ENCODE measurements around the gene ZNF652. TPM values are rescaled to one million over a fixed set of nuclear protein-coding genes. Genes with fewer than 3 reads are reported as not detected.

The ZNF652 gene
- total RNA-seq, 1 donor from 2014 or later, result 26.8 TPM

GRCh38 chr17:49299996-49300395 is 62.1 kb downstream of the ZNF652 start:
- no peaks in the 10 kb centered on the region for H4K20me1 ChIP-seq (ENCODE audit: insufficient read depth, low read length)
- no peaks in the 10 kb centered on the region for H3K27me3 ChIP-seq (ENCODE audit: insufficient read depth, low read length)
- no peak for DNase-seq (ENCODE audit: low read depth)
- no peaks in the 10 kb centered on the region for H3K4me1 ChIP-seq (ENCODE audit: insufficient read depth, low read length)
- no peak overlapping the region for H2AFZ ChIP-seq (ENCODE audit: low read depth, low read length)
- no peak overlapping the region for H3K27ac ChIP-seq (ENCODE audit: low read depth, low read length)
- TF ChIP-seq EZH2 (IDR thresholded peaks at IDR 0.05; ENCODE audit: insufficient read depth, low read length) (no peak), CTCF (IDR thresholded peaks at IDR 0.05; ENCODE audit: insufficient read depth, low read depth, low read length) (no peak)
- H3K9ac ChIP-seq (ENCODE audit: low read length), result no peak overlapping the region
- no peak overlapping the region for H3K4me2 ChIP-seq (ENCODE audit: low read length)
- H3K4me3 ChIP-seq (ENCODE audit: insufficient read depth, low read depth, low read length), result no peak overlapping the region
- Mint-ChIP-seq H3K4me1 (ENCODE audit: low read depth, unreplicated experiment) (no peaks in the 10 kb centered on the region), H3K27me3 (ENCODE audit: low read depth, unreplicated experiment) (no peaks in the 10 kb centered on the region), H3K9me3 (ENCODE audit: unreplicated experiment) (no peaks in the 10 kb centered on the region), H3K4me3 (ENCODE audit: unreplicated experiment) (no peak overlapping the region), H3K27ac (ENCODE audit: unreplicated experiment) (no peak overlapping the region), H3K36me3 (ENCODE audit: low read depth, unreplicated experiment) (peaks cover 6% of the 10 kb centered on the region)
- H3K9me3 ChIP-seq (ENCODE audit: insufficient read depth, low read depth, low read length), result no peaks in the 10 kb centered on the region
- no peak for FAIRE-seq
- H3K79me2 ChIP-seq (ENCODE audit: insufficient read depth, low read length), result no peaks in the 10 kb centered on the region
- peaks cover 12% of the 10 kb centered on the region for H3K36me3 ChIP-seq (ENCODE audit: insufficient read depth, low read length)

GRCh38 chr17:49298371-49298976 is 63.6 kb downstream of the ZNF652 start:
- H3K27me3 ChIP-seq (ENCODE audit: insufficient read depth, low read length), result no peaks in the 10 kb centered on the region
- no peak for TF ChIP-seq EZH2 (IDR thresholded peaks at IDR 0.05; ENCODE audit: insufficient read depth, low read length)
- TF ChIP-seq CTCF (IDR thresholded peaks at IDR 0.05; ENCODE audit: insufficient read depth, low read depth, low read length), result no peak
- no peak overlapping the region for H3K27ac ChIP-seq (ENCODE audit: low read depth, low read length)
- no peaks in the 10 kb centered on the region for H3K79me2 ChIP-seq (ENCODE audit: insufficient read depth, low read length)
- no peak overlapping the region for H3K4me2 ChIP-seq (ENCODE audit: low read length)
- H3K4me1 ChIP-seq (ENCODE audit: insufficient read depth, low read length), result no peaks in the 10 kb centered on the region
- no peak overlapping the region for H2AFZ ChIP-seq (ENCODE audit: low read depth, low read length)
- H3K9me3 ChIP-seq (ENCODE audit: insufficient read depth, low read depth, low read length), result no peaks in the 10 kb centered on the region
- H4K20me1 ChIP-seq (ENCODE audit: insufficient read depth, low read length), result no peaks in the 10 kb centered on the region
- Mint-ChIP-seq H3K4me1 (ENCODE audit: low read depth, unreplicated experiment) (no peaks in the 10 kb centered on the region), H3K9me3 (ENCODE audit: unreplicated experiment) (no peaks in the 10 kb centered on the region), H3K4me3 (ENCODE audit: unreplicated experiment) (no peak overlapping the region), H3K27ac (ENCODE audit: unreplicated experiment) (no peak overlapping the region), H3K36me3 (ENCODE audit: low read depth, unreplicated experiment) (peaks cover 6% of the 10 kb centered on the region), H3K27me3 (ENCODE audit: low read depth, unreplicated experiment) (no peaks in the 10 kb centered on the region)
- H3K4me3 ChIP-seq (ENCODE audit: insufficient read depth, low read depth, low read length), result no peak overlapping the region
- FAIRE-seq (no peak), DNase-seq (ENCODE audit: low read depth) (no peak)
- peaks cover 12% of the 10 kb centered on the region for H3K36me3 ChIP-seq (ENCODE audit: insufficient read depth, low read length)
- H3K9ac ChIP-seq (ENCODE audit: low read length), result no peak overlapping the region

GRCh38 chr17:49297141-49297540 is 64.9 kb downstream of the ZNF652 start:
- TF ChIP-seq CTCF (IDR thresholded peaks at IDR 0.05; ENCODE audit: insufficient read depth, low read depth, low read length) (no peak), EZH2 (IDR thresholded peaks at IDR 0.05; ENCODE audit: insufficient read depth, low read length) (no peak)
- H3K4me3 Mint-ChIP-seq (ENCODE audit: unreplicated experiment), result no peak overlapping the region
- Histone ChIP-seq H3K27me3 (ENCODE audit: insufficient read depth, low read length) (no peaks in the 10 kb centered on the region), H3K9me3 (ENCODE audit: insufficient read depth, low read depth, low read length) (no peaks in the 10 kb centered on the region), H3K27ac (ENCODE audit: low read depth, low read length) (no peak overlapping the region), H3K9ac (ENCODE audit: low read length) (no peak overlapping the region), H4K20me1 (ENCODE audit: insufficient read depth, low read length) (no peaks in the 10 kb centered on the region), H2AFZ (ENCODE audit: low read depth, low read length) (no peak overlapping the region), H3K79me2 (ENCODE audit: insufficient read depth, low read length) (no peaks in the 10 kb centered on the region), H3K4me1 (ENCODE audit: insufficient read depth, low read length) (no peaks in the 10 kb centered on the region), H3K4me3 (ENCODE audit: insufficient read depth, low read depth, low read length) (no peak overlapping the region), H3K4me2 (ENCODE audit: low read length) (no peak overlapping the region), H3K36me3 (ENCODE audit: insufficient read depth, low read length) (peaks cover 12% of the 10 kb centered on the region)
- DNase-seq (ENCODE audit: low read depth) (no peak), FAIRE-seq (no peak)
- H3K9me3 Mint-ChIP-seq (ENCODE audit: unreplicated experiment), result no peaks in the 10 kb centered on the region
- H3K36me3 Mint-ChIP-seq (ENCODE audit: low read depth, unreplicated experiment), result peaks cover 6% of the 10 kb centered on the region
- H3K4me1 Mint-ChIP-seq (ENCODE audit: low read depth, unreplicated experiment), result no peaks in the 10 kb centered on the region
- H3K27ac Mint-ChIP-seq (ENCODE audit: unreplicated experiment), result no peak overlapping the region
- H3K27me3 Mint-ChIP-seq (ENCODE audit: low read depth, unreplicated experiment), result no peaks in the 10 kb centered on the region

Measured in astrocyte (in vitro differentiated cells and primary cell).